Suppressor macrophage (primary cell): ENCODE measurements around the gene KDM2B.

Source experiments
- DNase-seq, 4 experiments: peaks; one replicate each; pipeline ENCODE4 v3.0.0-alpha.2; 2020 to 2022

Gene KDM2B

GRCh38 chr12:121561009-121561395, 19.8 kb downstream of the KDM2B start:
- DNase-seq = no peak

DNA sequence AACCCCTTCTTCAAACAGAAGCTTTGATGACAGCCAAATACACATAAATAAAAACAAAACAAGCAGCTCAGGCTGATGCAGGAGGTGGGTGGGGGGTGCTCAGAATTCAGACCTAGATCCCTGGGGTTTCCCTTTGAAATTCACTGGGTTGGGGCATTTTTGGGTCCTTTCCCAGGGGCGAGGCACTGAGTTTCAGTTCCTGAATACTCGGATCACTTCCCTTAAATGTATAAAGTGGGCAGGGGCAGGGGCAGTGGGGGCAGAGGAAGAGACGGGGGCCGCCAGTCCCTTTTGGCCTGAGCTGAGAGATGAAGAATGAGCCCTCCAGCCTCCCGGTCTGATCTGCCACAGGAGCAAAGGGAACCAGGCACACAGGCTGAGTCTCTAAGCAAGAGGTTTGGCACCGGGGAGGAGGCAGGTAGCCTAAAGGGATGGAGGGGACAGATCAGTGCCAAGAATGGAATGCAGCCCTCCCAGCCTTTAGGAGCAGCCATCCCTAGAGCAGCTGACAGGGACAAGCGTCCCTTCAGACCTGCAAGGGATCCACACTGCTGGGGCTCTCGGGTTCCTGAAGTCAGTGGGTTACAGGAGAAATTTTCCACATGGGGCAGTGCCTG, 20.3 kb downstream of the KDM2B start:
- peak; percentile 76 to 86 (median 83) for DNase-seq

- DNase-seq = peak in 2 of 4 experiments; percentile 28 to 41
Observed at GRCh38 chr12:121558956-121559355, 21.9 kb downstream of the KDM2B start.

- DNase-seq = no peak
Observed at GRCh38 chr12:121550974-121551634, 29.7 kb downstream of the KDM2B start.

DNA sequence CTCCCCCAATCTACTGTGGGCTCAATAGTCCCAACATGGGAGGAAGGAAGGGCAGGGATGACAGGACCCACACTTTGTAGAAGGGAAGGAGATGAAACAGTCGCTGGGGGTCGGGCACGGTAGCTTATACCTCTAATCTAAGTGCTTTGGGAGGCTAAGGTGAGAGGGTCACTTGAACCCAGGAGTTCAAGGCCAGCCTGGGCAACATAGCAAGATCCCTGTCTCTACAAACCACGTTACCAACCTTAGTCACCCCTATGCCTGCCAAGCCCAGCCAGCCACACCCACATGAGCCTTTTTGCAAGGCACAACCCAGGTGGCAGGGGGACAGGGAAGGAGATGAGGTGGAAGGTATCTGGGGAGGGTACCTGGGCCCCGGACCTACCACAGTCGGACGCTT, 31.7 kb downstream of the KDM2B start:
- DNase-seq = no peak

GRCh38 chr12:121545480-121545879, 35.3 kb downstream of the KDM2B start:
- no peak for DNase-seq

- peak in 2 of 4 experiments; percentile 22 to 24 for DNase-seq
Observed at GRCh38 chr12:121543786-121544185, 37.0 kb downstream of the KDM2B start.

DNA sequence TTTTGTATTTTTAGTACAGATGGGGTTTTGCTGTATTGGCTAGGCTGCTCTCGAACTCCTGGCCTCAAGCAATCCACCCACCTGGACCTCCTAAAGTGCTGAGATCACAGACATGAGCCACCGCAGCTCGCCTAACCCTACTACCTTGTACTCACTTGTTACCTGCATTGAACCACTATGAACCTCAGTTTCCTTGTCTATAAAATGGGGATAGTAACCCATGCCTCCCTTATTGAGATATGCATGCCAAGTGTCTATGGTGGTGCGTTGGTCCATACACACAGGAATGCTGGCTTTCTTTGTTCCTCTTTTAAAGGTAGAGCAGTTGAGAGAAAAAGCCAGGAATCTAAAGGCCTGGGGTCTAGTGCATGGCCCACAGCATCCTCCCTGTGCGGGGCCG, 40.9 kb downstream of the KDM2B start:
- no peak for DNase-seq

GRCh38 chr12:121538699-121539061, 42.1 kb downstream of the KDM2B start:
- peak in 3 of 4 experiments; percentile 76 to 83 (median 77) for DNase-seq

- peak; percentile 79 to 88 (median 85) for DNase-seq
Observed at GRCh38 chr12:121537814-121538698, 42.8 kb downstream of the KDM2B start.

DNA sequence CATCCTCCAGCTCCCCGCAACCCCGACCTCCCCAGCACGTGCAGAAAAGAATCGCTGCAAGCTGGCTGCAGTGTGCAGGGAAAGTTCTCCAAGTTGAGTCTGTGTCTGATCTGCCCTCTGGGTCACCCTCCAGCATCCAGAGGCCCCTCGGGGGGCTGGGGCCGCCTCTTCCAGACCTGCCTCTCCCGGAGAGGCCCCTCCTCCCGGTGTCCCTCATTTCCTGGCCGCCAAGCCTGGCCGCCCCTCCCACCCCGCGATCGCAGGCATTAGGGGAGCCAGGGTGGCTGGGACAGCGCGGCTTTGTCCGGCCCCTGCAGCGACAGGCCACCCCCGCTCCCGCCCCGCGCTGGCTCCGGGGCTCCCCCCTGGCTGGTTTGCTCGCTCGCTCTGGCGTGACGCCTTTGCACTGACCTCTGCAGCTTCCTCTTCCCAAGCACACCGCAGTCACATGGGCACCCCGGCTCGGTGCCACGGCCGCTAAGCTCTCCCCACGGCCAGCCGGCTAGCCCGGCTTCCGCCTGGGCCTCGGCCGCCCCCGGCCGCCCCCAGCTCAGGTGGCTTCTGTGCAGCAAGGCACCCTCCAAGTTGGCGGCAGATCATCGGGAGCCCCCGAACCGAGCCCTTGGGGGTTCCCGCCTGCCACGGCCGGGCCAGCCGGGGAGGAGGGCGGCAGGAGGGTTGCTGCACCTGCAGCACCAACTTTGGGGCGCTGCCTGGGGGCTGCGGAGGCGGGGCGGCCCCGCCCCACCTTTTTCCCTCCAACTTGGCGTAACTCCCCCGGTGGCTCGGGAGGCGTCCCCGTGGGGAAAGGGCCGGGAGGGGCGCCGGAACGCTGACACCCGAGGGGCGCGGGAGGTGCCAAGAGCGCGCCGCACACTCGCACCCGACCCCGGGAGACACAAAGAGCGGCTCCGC, 43.7 kb downstream of the KDM2B start:
- DNase-seq = peak; percentile 96 to 98 (median 98)

- DNase-seq = peak; percentile 74 to 85 (median 80)
Observed at GRCh38 chr12:121536054-121536898, 44.5 kb downstream of the KDM2B start.

DNA sequence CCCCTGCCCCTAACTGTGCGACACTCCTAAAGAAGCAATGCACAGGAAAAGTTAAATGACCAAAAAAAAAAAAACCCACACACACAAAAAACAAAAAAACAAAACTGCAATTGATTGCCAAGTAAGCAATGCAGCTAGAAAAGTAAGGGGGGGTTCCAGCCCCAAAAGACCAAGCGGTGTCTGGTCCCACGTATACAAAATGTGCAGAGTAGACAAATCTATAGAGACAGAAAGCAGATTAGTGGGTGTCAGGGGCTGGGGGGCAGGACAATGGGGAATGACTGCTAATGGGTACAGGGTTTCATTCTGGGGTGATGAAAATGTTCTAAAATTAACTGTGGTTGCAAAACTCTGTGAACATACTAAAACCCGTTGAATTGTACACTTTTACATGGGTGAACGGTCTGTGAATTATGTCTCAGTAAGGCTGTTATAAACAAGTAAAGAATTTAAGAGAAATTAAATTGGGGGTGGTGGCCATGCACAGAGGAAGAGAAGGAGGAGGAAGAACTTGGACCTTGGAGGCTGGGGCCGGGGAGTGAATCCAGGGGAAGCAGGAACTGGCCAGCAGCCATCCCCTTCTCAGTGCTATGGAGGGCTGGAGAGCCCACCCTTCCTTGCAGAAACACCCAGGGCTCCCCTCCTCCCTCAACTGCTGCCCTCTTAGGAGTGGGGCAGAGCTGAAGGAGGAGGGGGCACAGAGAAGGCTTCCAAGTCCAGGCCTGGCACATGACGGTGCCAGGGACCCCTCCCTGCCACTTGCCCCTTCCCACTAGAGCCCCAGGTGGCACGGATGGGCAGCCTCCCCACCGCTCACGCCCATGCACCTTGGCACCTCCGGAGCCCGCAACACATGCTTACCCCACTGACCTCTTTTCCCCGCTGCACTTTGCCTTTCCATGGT, 45.4 kb downstream of the KDM2B start:
- peak in 3 of 4 experiments; percentile 33 to 54 (median 42) for DNase-seq

DNA sequence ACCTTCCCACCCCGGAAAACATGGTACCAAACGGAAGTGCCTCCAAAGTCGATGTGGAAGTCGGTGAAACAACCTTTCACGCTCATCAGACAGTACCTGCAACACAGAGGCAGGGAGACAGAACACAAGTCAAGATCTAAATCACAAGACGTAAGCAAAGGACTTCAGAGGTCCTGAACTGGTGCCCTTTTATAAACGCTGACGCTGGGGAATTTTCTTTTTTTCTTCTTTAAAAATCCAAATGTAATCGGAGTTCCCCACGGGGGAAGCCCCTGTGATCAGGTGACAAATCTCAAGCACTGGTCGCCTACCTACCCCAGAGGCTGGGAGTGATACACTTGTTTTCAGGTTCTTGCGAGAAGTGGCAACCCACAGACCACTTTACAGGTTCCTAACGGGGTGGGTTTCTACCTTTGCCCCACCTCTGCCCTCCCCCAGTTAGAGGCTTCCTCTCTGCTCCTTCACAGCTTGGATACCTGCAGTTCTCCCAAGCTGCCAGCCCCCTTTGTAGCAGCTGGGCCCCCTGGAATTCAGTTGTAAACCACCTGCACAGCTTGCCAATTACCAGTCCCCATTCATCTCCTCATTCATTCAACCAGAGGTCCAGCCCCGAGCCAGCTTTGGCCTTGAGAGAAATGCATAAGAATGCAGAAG, 46.2 kb downstream of the KDM2B start:
- peak in 1 of 4 experiments; percentile 13 for DNase-seq

DNA sequence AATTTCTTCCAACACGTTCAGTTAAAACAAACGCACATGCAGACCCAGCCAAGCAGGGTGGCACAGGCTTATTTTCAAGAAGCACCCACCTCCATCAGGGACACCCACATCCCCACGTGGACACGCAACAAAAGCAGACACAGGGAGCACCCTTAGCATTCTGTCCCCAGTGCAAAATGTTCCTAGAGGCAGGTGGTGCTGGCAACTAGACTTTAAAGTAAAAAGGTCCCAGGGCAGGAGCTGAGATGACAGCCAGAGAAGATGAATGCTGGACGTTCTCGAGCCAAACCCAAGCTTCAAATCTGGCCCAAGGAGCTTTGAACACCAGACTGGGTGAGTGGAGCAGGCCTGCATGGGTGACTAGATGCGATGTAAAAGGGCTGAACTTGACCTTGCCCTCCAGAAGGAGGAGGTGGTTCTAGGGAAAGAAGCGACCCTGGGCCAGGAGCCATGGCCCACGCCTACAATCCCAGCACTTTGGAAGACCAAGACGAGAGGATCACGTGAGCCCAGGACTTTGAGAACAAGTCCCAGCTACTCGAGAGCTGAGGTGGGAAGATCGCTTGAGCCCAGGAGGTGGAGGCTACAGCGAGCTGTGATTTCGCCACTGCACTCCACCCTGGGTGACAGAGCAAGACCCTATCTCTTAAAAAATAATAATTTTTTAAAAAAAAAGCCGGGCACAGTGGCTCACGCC, 47.3 kb downstream of the KDM2B start:
- no peak for DNase-seq

- no peak for DNase-seq
Observed at GRCh38 chr12:121532503-121533393, 48.1 kb downstream of the KDM2B start.

GRCh38 chr12:121531356-121531750, 49.5 kb downstream of the KDM2B start:
- no peak for DNase-seq
